Activated naive CD8-positive, alpha-beta T cell treated with anti-CD3 and anti-CD28 coated beads, Interleukin-2, amount 10 ng/mL, durations not matched to agents 7 days and 5 days (primary cell): ENCODE measurements around the gene SEC22C. TPM values are rescaled to one million over a fixed set of nuclear protein-coding genes. Genes with fewer than 3 reads are reported as not detected.
A peak's percentile ranks its signal among the peaks of the same experiment; 100 is the strongest.

Experiments
- ATAC-seq: fragments of 150-1000 bp; cut with Tn5 transposase; one replicate; pipeline ENCODE4 v1.10.0; 2021; ENCODE audit warnings: low read depth, moderate library complexity
- POLR2A ChIA-PET: fragments of 350-600 bp; sonication (Branson Sonifier 250); formaldehyde crosslinking; loops from one replicate; lab custom pipeline; 2021; ENCODE audit warnings: antibody characterized with exemption; lab: Charles Lee
- DNase-seq: peaks from one replicate; pipeline ENCODE4 v3.0.0; 2021
- H3K27ac Mint-ChIP-seq: one replicate; pipeline ENCODE4 v1.8.0; 2022; ENCODE audit warnings: mild to moderate bottlenecking, mixed read lengths
- H3K27me3 Mint-ChIP-seq: one replicate; pipeline ENCODE4 v1.8.0; 2022; ENCODE audit warnings: mild to moderate bottlenecking, moderate library complexity, mixed read lengths
- H3K36me3 Mint-ChIP-seq: one replicate; pipeline ENCODE4 v1.8.0; 2021; ENCODE audit warnings: mild to moderate bottlenecking, mixed read lengths
- H3K4me1 Mint-ChIP-seq: one replicate; pipeline ENCODE4 v1.8.0; 2021; ENCODE audit warnings: mixed read lengths
- H3K4me3 Mint-ChIP-seq: one replicate; pipeline ENCODE4 v1.8.0; 2022; ENCODE audit warnings: mild to moderate bottlenecking, moderate library complexity, mixed read lengths
- H3K9me3 Mint-ChIP-seq: one replicate; pipeline ENCODE4 v1.8.0; 2021; ENCODE audit warnings: mixed read lengths
- total RNA-seq, 2 experiments: library from RNA; stranded (reverse); gene quantifications; one replicate each; pipeline ENCODE4 v1.2.3, GENCODE V29; 2021

SEC22C gene
- total RNA-seq, 2 experiments from 2014 or later: 52.5 to 53.0 TPM

- Mint-ChIP-seq H3K4me3 (no peak overlapping the region), H3K36me3 (peaks cover 3% of the 10 kb centered on the region), H3K27ac (no peak overlapping the region), H3K4me1 (no peaks in the 10 kb centered on the region), H3K9me3 (no peaks in the 10 kb centered on the region), H3K27me3 (peaks cover 3% of the 10 kb centered on the region)
- ATAC-seq (no peak), DNase-seq (no peak)
- POLR2A ChIA-PET: no interaction called here
Measured at GRCh38 chr3:42544492-42545283, 37.1 kb downstream of the SEC22C start.

- Mint-ChIP-seq H3K4me3 (no peak overlapping the region), H3K9me3 (no peaks in the 10 kb centered on the region), H3K36me3 (no peaks in the 10 kb centered on the region), H3K27me3 (peaks cover 6% of the 10 kb centered on the region), H3K27ac (no peak overlapping the region), H3K4me1 (no peaks in the 10 kb centered on the region)
- DNase-seq (no peak), ATAC-seq (no peak)
- POLR2A ChIA-PET: no interaction called here
Measured at GRCh38 chr3:42541079-42541478, 40.7 kb downstream of the SEC22C start.

GRCh38 chr3:42539871-42540714 is 41.7 kb downstream of the SEC22C start:
- ATAC-seq (peak; percentile 55), DNase-seq (peak; percentile 65)
- Mint-ChIP-seq H3K9me3 (no peaks in the 10 kb centered on the region), H3K36me3 (no peaks in the 10 kb centered on the region), H3K27ac (no peak overlapping the region), H3K27me3 (peaks cover 6% of the 10 kb centered on the region), H3K4me3 (no peak overlapping the region), H3K4me1 (no peaks in the 10 kb centered on the region)
- POLR2A ChIA-PET: interaction anchor here (1.1 kb wide), 1 partner anchor 38 kb away, joined by 3 read pairs; the partner anchor contains the start of gene VIPR1

- H3K4me1 Mint-ChIP-seq: peaks cover 5% of the 10 kb centered on the region
- H3K27me3 Mint-ChIP-seq: peaks cover 6% of the 10 kb centered on the region
- no peaks in the 10 kb centered on the region for H3K36me3 Mint-ChIP-seq
- POLR2A ChIA-PET: interaction anchor here (1.2 to 2.6 kb wide), 2 partner anchors 10 to 36 kb away, joined by 3 to 11 read pairs; partner anchors contain the start of gene VIPR1
- no peak for DNase-seq
- H3K27ac Mint-ChIP-seq: peak overlapping the region; percentile 2
- no peaks in the 10 kb centered on the region for H3K9me3 Mint-ChIP-seq
- no peak overlapping the region for H3K4me3 Mint-ChIP-seq
- ATAC-seq: no peak
Measured at GRCh38 chr3:42537350-42537749, 44.4 kb downstream of the SEC22C start.

- Mint-ChIP-seq H3K4me3 (no peak overlapping the region), H3K27me3 (peaks cover 5% of the 10 kb centered on the region), H3K36me3 (no peaks in the 10 kb centered on the region), H3K27ac (no peak overlapping the region), H3K4me1 (peaks cover 8% of the 10 kb centered on the region), H3K9me3 (no peaks in the 10 kb centered on the region)
- DNase-seq (no peak), ATAC-seq (peak; percentile 53)
- POLR2A ChIA-PET: interaction anchor here (2.6 kb wide), 1 partner anchor 34 kb away, joined by 11 read pairs; the partner anchor contains the start of gene VIPR1
Measured at GRCh38 chr3:42535981-42536784, 45.6 kb downstream of the SEC22C start.

- peaks cover 25% of the 10 kb centered on the region for H3K4me1 Mint-ChIP-seq
- H3K27ac Mint-ChIP-seq: peak overlapping the region; percentile 34
- no peak overlapping the region for H3K4me3 Mint-ChIP-seq
- ATAC-seq: no peak
- H3K36me3 Mint-ChIP-seq: peaks cover 5% of the 10 kb centered on the region
- H3K9me3 Mint-ChIP-seq: peaks cover 2% of the 10 kb centered on the region
- H3K27me3 Mint-ChIP-seq: peaks cover 3% of the 10 kb centered on the region
- POLR2A ChIA-PET: interaction anchor here (2.4 kb wide), 1 partner anchor 31 kb away, joined by 11 read pairs; the partner anchor contains the start of gene VIPR1
- no peak for DNase-seq
Measured at GRCh38 chr3:42533161-42533897, 48.4 kb downstream of the SEC22C start.

GRCh38 chr3:42532229-42532628 is 49.5 kb downstream of the SEC22C start:
- Mint-ChIP-seq H3K4me1 (peaks cover 30% of the 10 kb centered on the region), H3K4me3 (no peak overlapping the region), H3K27ac (peak overlapping the region; percentile 66), H3K27me3 (no peaks in the 10 kb centered on the region), H3K36me3 (peaks cover 6% of the 10 kb centered on the region), H3K9me3 (peaks cover 2% of the 10 kb centered on the region)
- DNase-seq (no peak), ATAC-seq (no peak)
- POLR2A ChIA-PET: no interaction called here

GRCh38 chr3:42531470-42531869 is 50.3 kb downstream of the SEC22C start:
- Mint-ChIP-seq H3K4me1 (peaks cover 38% of the 10 kb centered on the region), H3K4me3 (no peak overlapping the region), H3K9me3 (peaks cover 2% of the 10 kb centered on the region), H3K27ac (no peak overlapping the region), H3K36me3 (peaks cover 6% of the 10 kb centered on the region), H3K27me3 (no peaks in the 10 kb centered on the region)
- no peak for ATAC-seq
- POLR2A ChIA-PET: no interaction called here
- no peak for DNase-seq

- H3K36me3 Mint-ChIP-seq: peaks cover 6% of the 10 kb centered on the region
- DNase-seq (no peak), ATAC-seq (no peak)
- peak overlapping the region; percentile 43 for H3K4me3 Mint-ChIP-seq
- H3K27me3 Mint-ChIP-seq: no peaks in the 10 kb centered on the region
- peaks cover 2% of the 10 kb centered on the region for H3K9me3 Mint-ChIP-seq
- H3K27ac Mint-ChIP-seq: peak overlapping the region; percentile 67
- POLR2A ChIA-PET: no interaction called here
- peaks cover 39% of the 10 kb centered on the region for H3K4me1 Mint-ChIP-seq
Measured at GRCh38 chr3:42530073-42530472, 51.7 kb downstream of the SEC22C start.

GRCh38 chr3:42529468-42529867 is 52.3 kb downstream of the SEC22C start:
- Mint-ChIP-seq H3K4me3 (peak overlapping the region; percentile 43), H3K27ac (peak overlapping the region; percentile 67)
- POLR2A ChIA-PET: interaction anchor here (1.1 kb wide), 1 partner anchor 27 kb away, joined by 3 read pairs; the partner anchor contains the start of gene VIPR1

GRCh38 chr3:42527368-42527917 is 54.3 kb downstream of the SEC22C start:
- ATAC-seq (peak; percentile 3), DNase-seq (no peak)
- Mint-ChIP-seq H3K4me1 (peaks cover 35% of the 10 kb centered on the region), H3K36me3 (peaks cover 6% of the 10 kb centered on the region), H3K9me3 (peaks cover 2% of the 10 kb centered on the region), H3K4me3 (peak overlapping the region; percentile 34), H3K27ac (peak overlapping the region; percentile 88), H3K27me3 (no peaks in the 10 kb centered on the region)
- POLR2A ChIA-PET: interaction anchor here (1.0 to 2.3 kb wide), 2 partner anchors 10 to 25 kb away, joined by 3 to 14 read pairs; partner anchors contain the start of gene VIPR1

More at GRCh38 chr3:42529468-42529867, 52.3 kb downstream of the SEC22C start:
- Mint-ChIP-seq H3K9me3 (peaks cover 2% of the 10 kb centered on the region), H3K36me3 (peaks cover 6% of the 10 kb centered on the region), H3K27me3 (no peaks in the 10 kb centered on the region), H3K4me1 (peaks cover 39% of the 10 kb centered on the region)
- no peak for ATAC-seq
- no peak for DNase-seq
